DMS153 (cell line): Measurements from ENCODE around the gene AP2A1.
"Not testable (repeated sequence)": the region's sequence is repeated elsewhere in the genome, so short reads cannot be mapped to it uniquely, and the experiment has no call there.

Experiments used
- DNase-seq: peaks from one replicate; lab custom pipeline; 2025; lab: John Stamatoyannopoulos, UW

The AP2A1 gene

GRCh38 chr19:49766930-49767299 lies at the start of gene AP2A1:
TSS of gene AP2A1 (plus strand) at chr19:49767001. CDS start at chr19:49767134, 133 bp downstream.
- DNase-seq = no peak

DNA sequence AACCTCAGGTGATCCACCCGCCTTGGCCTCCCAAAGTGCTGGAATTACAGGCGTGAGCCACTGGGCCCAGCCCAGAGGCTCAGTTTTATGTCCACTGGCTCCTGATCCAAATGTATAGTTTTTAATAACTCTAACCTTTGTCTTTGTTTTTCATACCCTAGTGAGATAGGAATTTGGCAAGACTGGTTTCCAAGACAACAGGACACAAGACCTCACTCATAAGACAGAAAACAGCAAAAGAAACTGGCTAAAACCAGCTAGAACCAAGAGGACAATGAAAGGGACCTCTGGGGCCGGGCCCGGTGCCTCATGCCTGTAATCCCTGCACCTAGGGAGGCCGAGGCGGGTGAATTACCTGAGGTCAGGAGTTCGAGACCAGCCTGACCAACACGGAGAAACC lies 48.3 kb upstream of the AP2A1 start:
- DNase-seq = no peak

DNA sequence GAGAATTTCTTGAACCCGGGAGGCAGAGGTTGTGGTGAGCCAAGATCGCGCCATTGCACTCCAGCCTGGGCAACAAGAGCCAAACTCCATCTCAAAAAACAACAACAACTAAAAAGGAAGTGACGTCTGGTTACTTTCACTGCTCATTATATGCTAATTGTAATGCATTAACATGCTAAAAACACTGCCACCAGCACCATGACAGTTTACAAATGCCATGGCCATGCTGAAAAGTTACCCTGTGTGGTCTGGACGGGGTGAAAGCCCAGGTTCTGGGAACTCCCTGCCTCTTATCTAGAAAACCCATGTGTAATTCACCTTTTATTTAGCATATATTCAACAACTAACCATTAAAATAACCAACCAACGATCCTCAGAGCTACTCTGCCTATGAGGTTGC lies 47.8 kb upstream of the AP2A1 start:
- DNase-seq = no peak

GRCh38 chr19:49719420-49719819 lies 47.4 kb upstream of the AP2A1 start:
- DNase-seq = not testable (repeated sequence)

DNA sequence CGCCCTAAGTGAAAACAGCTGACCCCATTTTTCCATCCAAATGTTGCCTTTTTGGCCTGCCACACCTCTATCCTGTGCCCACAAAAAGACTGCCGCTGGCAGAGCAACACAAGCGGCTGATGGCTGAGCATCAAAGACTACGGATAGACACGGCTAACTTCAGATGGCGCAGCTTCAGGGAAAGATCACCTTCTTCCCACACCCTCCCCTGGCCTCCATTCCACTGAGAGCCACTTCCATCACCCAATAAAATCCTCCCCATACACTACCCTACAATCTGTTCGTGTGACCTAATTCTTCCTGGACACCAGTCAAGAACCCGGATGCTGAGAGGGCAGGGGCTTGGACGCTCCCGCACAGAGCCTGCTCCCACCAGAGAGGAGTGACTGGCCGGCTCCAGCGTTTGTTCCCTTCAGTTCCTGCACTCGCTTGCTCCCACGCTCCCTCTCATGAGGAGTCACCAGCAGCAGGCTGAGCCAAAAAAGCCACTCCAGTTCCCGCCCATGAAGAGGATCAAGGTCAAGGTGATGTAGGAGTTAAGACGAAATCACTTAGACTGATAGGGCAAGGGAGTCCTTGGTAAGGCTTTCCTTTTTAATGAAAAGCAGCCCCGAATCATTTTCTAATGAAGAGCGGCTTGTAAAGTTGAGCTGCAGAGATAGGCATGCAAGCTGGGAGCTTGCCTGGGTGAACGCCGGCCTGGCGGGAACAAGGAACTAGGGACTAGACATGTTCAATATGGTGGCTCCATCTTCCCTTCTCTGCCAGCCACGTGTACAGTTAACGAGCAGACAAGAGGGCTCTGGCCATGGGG lies 39.4 kb upstream of the AP2A1 start:
- DNase-seq = no peak

DNA sequence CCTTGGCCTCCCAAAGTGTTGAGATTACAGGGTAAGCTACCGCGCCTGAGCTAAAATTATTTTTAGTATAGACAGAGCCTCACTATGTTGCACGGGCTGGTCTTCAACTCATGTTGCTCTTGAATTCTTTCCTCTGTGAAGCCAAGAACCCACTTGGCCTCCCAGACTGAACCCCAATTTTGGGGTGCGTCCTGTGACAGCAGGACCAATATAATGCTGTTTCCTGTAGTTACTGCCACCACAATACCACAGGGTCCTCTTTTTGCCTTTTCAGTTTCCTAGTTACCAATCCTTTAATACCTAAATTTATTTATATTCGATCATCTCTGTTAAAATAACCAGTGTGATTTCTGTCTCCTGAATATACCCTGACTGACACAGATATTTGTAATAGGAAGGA lies 36.6 kb upstream of the AP2A1 start:
- no peak for DNase-seq

DNA sequence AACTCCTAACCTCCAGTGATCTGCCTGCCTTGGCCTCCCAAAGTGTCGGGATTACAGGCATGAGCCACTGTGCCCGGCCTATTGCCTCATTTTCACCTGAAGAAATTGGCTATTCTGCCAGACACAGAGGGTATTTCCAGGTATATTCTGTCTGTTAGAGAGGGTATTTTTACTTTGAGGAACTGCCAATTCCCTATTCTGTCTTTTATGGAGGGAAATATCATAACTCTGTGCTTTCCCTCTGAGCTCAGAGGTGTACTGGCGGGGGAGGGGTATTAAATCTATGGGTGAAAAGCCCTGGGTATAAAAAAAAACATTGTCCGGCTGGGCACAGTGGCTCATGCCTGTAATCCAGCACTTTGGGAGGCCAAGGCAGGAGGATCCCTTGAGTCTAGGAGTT lies 28.5 kb upstream of the AP2A1 start:
- DNase-seq = no peak

- no peak for DNase-seq
Observed at GRCh38 chr19:49739098-49739497, 27.7 kb upstream of the AP2A1 start.

DNA sequence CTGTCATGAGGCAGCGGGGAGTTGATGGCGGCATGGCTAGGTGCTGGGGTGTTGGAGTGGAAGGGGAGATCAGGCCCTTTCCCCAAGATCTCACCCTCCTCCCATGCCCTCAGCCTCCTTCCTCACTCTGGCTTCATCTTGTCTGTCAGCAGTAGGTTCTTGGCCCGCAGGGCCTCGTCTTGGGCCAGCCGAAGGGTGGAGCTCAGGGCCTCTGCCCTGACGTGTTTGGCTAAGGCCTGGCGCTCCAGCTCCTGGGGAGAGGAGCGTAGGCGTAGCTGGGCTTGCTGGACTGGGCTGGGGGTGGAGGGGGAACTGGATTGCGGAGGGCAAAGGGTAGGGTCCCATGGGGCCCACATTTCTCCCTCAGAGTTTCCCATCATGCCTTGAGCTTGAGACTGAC lies 26.9 kb upstream of the AP2A1 start:
- DNase-seq = no peak

DNA sequence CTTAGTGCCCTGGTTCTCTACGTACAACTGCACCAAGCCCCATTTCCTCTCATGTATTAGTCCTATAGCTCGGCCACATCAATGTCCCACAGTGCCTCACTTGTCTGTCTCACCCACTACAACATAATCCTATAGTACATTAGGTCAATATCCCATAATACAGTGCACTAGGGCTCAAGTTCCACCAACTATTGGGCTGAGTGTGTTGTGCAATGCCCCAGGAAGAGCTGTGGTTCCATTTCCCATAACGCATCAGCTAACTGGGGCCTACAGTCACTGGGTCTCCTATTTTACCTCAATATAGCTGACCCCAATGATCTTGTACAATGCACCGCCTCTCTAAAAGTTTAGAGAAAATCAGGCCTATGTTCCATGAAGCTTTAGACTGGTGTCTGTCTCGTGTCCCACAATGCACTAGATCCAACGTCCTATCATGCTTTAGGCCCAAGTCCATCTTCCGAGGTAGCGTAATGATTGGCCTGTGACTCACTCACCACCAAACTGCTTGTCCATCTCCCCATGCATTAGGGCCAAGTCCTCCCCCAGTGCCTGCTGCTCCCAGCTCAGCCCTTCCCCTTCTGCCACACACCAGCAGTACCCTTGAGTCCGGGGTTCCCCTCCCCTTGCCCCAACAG lies 25.5 kb upstream of the AP2A1 start:
- no peak for DNase-seq

- no peak for DNase-seq
Observed at GRCh38 chr19:49744946-49745381, 21.8 kb upstream of the AP2A1 start.

- DNase-seq = no peak
Observed at GRCh38 chr19:49746206-49746958, 20.4 kb upstream of the AP2A1 start.

- DNase-seq = no peak
Observed at GRCh38 chr19:49749055-49749716, 17.6 kb upstream of the AP2A1 start.

DNA sequence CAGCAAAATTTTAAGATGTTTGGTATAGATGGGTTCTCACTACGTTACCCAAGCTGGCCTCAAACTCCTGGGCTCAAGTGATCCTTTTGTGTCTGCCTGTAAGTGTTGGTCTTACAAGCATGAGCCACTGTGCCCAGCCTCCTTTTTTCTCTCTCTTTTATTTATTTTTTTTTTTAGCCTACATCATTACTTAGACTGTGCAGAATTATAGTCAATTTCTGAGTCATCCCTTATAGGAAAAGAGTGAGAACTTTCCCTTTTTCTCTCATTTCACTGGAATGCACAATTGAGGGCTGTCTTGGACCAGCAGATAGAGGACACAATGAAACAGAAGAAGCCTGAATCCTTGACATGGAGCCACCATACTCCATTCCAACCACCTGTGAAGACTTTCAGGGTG lies 17.0 kb upstream of the AP2A1 start:
- DNase-seq = no peak

- no peak for DNase-seq
Observed at GRCh38 chr19:49752701-49753100, 14.1 kb upstream of the AP2A1 start.

DNA sequence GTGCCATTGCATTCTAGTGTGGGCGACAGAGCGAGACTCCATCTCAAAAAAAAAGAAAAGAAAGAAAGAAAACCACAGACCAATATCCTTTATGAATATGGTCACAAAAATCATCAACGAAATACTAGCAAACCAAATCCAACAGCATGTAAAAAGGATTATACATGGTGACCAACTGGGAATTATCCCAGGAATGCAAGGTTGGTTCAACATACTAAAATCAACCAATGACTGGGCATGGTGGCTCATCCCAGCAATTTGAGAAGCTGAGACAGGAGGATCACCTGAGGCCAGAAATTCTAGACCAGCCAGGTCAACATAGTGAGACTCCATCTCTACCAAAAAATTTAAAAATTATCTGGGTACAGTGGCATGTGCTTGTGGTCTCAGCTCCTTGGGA lies 10.8 kb upstream of the AP2A1 start:
- DNase-seq = no peak

GRCh38 chr19:49758292-49758691 lies 8.5 kb upstream of the AP2A1 start:
- no peak for DNase-seq

DNA sequence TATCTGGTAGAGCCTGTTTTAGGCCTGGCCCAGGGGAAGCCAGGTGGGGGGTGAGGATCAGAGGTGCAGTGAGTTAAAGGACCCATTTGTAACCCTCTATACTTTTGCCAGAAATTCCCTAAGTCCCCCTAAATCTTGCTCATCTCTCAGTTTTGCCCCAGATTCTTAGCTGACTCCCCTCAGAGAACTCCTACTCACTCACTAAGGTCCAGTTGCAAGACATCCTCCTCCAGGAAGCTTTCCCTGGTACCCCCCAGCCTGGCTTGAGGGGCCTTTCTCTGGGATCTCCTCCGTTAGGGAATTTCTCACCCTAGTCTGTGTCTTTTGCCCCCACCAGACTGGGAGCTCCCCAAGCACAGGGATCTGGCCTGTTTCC lies 5.6 kb upstream of the AP2A1 start:
- DNase-seq = no peak

GRCh38 chr19:49761625-49762311 lies 5.0 kb upstream of the AP2A1 start:
- DNase-seq = no peak

DNA sequence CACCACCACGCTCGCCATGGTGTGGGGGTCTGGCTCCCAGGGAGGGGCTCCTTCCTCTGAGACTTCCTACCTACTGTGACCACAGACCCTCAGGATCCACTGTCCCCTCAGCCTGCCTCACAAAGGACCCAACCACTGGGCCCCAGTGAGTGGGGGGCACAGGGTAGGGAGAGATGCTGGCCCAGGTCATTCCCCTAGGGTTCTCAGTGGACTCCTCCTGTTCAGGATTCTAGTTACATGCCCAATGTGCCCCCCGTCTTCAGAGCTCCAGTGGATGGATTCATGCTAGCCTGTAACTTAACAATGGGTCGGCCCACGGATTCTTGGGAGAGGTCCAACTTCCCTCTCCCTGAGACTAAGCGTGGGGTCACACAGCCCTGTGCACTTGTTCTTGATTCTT lies 3.6 kb upstream of the AP2A1 start, which contains the start of gene TSKS:
Gene TSKS, minus strand, starts transcription at position 77 of the 400 bp plus-strand sequence. Its CDS starts 59 bp downstream, at position 18.
- no peak for DNase-seq

DNA sequence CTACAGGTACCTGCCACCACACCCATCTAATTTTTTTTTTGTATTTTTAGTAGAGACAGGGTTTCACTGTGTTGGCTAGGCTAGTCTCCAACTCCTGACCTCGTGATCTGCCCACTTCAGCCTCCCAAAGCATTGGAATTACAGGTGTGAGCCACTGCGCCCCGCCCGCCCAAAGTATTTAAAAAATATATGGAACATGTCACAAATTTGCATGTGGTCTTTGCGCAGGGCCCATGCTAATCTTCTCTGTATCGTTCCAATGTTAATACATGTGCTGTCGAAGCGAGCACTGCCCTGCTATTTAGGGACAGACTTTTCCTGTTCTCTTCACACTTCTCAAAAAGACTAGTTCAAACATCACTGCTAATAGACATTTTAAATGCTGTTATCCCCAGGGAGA lies 2.5 kb upstream of the AP2A1 start:
- DNase-seq = no peak
